H9 (cell line): ENCODE measurements around the gene PDZK1IP1. TPM values are rescaled to one million over a fixed set of nuclear protein-coding genes. Genes with fewer than 3 reads are reported as not detected.

Source experiments
- DNase-seq: peaks from one replicate; pipeline ENCODE4 v3.0.0-alpha.2; 2017
- H2AFZ ChIP-seq: one replicate; pipeline ENCODE4 v1.6.1; 2013; ENCODE audit warnings: mild to moderate bottlenecking, low read length, control low read depth, moderate library complexity
- H2AK5ac ChIP-seq: 2 replicates; pipeline ENCODE4 v1.6.1; 2013; ENCODE audit warnings: low read length, control low read depth, mixed read lengths; ENCODE audit not compliant: insufficient read length
- H2BK120ac ChIP-seq: one replicate; pipeline ENCODE4 v1.6.1; 2013; ENCODE audit warnings: low read depth, mild to moderate bottlenecking, low read length, control low read depth, inconsistent platforms; ENCODE audit not compliant: poor library complexity, severe bottlenecking
- H2BK12ac ChIP-seq: 2 replicates; pipeline ENCODE4 v1.6.1; 2013; ENCODE audit warnings: low read length, control low read depth, mixed read lengths, low read depth; ENCODE audit not compliant: insufficient read length
- H2BK15ac ChIP-seq: 2 replicates; pipeline ENCODE4 v1.6.1; 2013; ENCODE audit warnings: low read depth, low read length, control low read depth
- H2BK20ac ChIP-seq: one replicate; pipeline ENCODE4 v1.6.1; 2013; ENCODE audit warnings: low read depth, mild to moderate bottlenecking, low read length, control low read depth, inconsistent platforms; ENCODE audit not compliant: poor library complexity, severe bottlenecking
- H2BK5ac ChIP-seq: 2 replicates; pipeline ENCODE4 v1.6.1; 2013; ENCODE audit warnings: low read length, control low read depth, mixed read lengths; ENCODE audit not compliant: insufficient read length
- H3K14ac ChIP-seq: 2 replicates; pipeline ENCODE4 v1.6.1; 2013; ENCODE audit warnings: low read length, control low read depth; ENCODE audit not compliant: insufficient read depth
- H3K18ac ChIP-seq: 2 replicates; pipeline ENCODE4 v1.6.1; 2013; ENCODE audit warnings: low read depth, mild to moderate bottlenecking, mixed read lengths, low read length, control low read depth; ENCODE audit not compliant: insufficient read length
- H3K23ac ChIP-seq: 2 replicates; pipeline ENCODE4 v1.6.1; 2013; ENCODE audit warnings: low read length, control low read depth, mixed read lengths, low read depth; ENCODE audit not compliant: insufficient read length
- H3K23me2 ChIP-seq: 2 replicates; pipeline ENCODE4 v1.6.1; 2013; ENCODE audit warnings: low read depth, mild to moderate bottlenecking, mixed read lengths, low read length, control low read depth; ENCODE audit not compliant: insufficient read length, poor library complexity, severe bottlenecking
- H3K27ac ChIP-seq: 2 replicates; pipeline ENCODE4 v1.5.1; 2013; ENCODE audit warnings: low read length, control low read depth, mixed read lengths, low read depth; ENCODE audit not compliant: insufficient read length
- H3K27me3 ChIP-seq: 2 replicates; pipeline ENCODE4 v1.6.1; 2013; ENCODE audit warnings: low read length, control low read depth, inconsistent platforms; ENCODE audit not compliant: insufficient read depth
- H3K4ac ChIP-seq: 2 replicates; pipeline ENCODE4 v1.6.1; 2013; ENCODE audit warnings: low read depth, mild to moderate bottlenecking, control low read depth, inconsistent platforms, low read length, moderate library complexity
- H3K4me1 ChIP-seq: 2 replicates; pipeline ENCODE4 v1.6.1; 2013; ENCODE audit warnings: low read length, control low read depth, inconsistent platforms; ENCODE audit not compliant: insufficient read depth
- H3K4me2 ChIP-seq: 2 replicates; pipeline ENCODE4 v1.6.1; 2013; ENCODE audit warnings: low read length, control low read depth, mixed read lengths; ENCODE audit not compliant: insufficient read length, insufficient read depth
- H3K56ac ChIP-seq: 2 replicates; pipeline ENCODE4 v1.6.1; 2013; ENCODE audit warnings: low read depth, mild to moderate bottlenecking, mixed read lengths, low read length, control low read depth; ENCODE audit not compliant: insufficient read length
- H3K79me1 ChIP-seq: 2 replicates; pipeline ENCODE4 v1.6.1; 2013; ENCODE audit warnings: low read depth, mild to moderate bottlenecking, moderate library complexity, low read length, control low read depth, inconsistent platforms; ENCODE audit not compliant: insufficient read depth, poor library complexity, severe bottlenecking
- H3K79me2 ChIP-seq: 2 replicates; pipeline ENCODE4 v1.6.1; 2013; ENCODE audit warnings: low read length, control low read depth, inconsistent platforms; ENCODE audit not compliant: insufficient read depth
- H3K9ac ChIP-seq: 2 replicates; pipeline ENCODE4 v1.6.1; 2013; ENCODE audit warnings: low read length, control low read depth, mixed read lengths; ENCODE audit not compliant: insufficient read length; ENCODE audit errors: extremely low read depth
- H3K9me3 ChIP-seq: one replicate; pipeline ENCODE4 v1.6.1; 2013; ENCODE audit warnings: low read depth, low read length, inconsistent platforms; ENCODE audit not compliant: control insufficient read depth
- H3T11ph ChIP-seq: one replicate; pipeline ENCODE4 v1.6.1; 2013; ENCODE audit warnings: mild to moderate bottlenecking, low read length, control low read depth, inconsistent platforms
- H4K20me1 ChIP-seq: one replicate; pipeline ENCODE4 v1.6.1; 2013; ENCODE audit not compliant: control insufficient read depth, insufficient read length, insufficient read depth
- H4K5ac ChIP-seq: 2 replicates; pipeline ENCODE4 v1.6.1; 2013; ENCODE audit warnings: low read depth, mild to moderate bottlenecking, mixed read lengths, low read length, control low read depth; ENCODE audit not compliant: insufficient read length
- H4K8ac ChIP-seq: replicated peaks from 2 replicates; pipeline ENCODE4 v1.6.1; 2013; ENCODE audit warnings: low read length, control low read depth, mixed read lengths, low read depth; ENCODE audit not compliant: insufficient read length
- H4K91ac ChIP-seq: 2 replicates; pipeline ENCODE4 v1.6.1; 2013; ENCODE audit warnings: low read depth, mild to moderate bottlenecking, moderate library complexity, mixed read lengths, low read length, control low read depth; ENCODE audit not compliant: insufficient read length
- H3K27ac Mint-ChIP-seq, 3 experiments: 2 replicates in 2 of 3; 3 replicates in 1 of 3; pipeline ENCODE4 v1.8.0; 2020 to 2021; ENCODE audit warnings: mixed read lengths in 3 of 3, mild to moderate bottlenecking in 1 of 3, moderate library complexity in 1 of 3
- H3K27me3 Mint-ChIP-seq: 2 replicates; pipeline ENCODE4 v1.8.0; 2021; ENCODE audit warnings: low read depth, mild to moderate bottlenecking, moderate library complexity, mixed read lengths
- H3K36me3 Mint-ChIP-seq, 3 experiments: 2 replicates in 2 of 3; 3 replicates in 1 of 3; pipeline ENCODE4 v1.8.0; 2020 to 2021; ENCODE audit warnings: low read depth in 3 of 3, mixed read lengths in 3 of 3; ENCODE audit not compliant: insufficient read depth in 1 of 3
- H3K4me1 Mint-ChIP-seq, 2 experiments: 2 replicates each; pipeline ENCODE4 v1.8.0; 2020; ENCODE audit warnings: mixed read lengths in 2 of 2
- H3K4me3 Mint-ChIP-seq, 2 experiments: 2 replicates in 1 of 2; 3 replicates in 1 of 2; pipeline ENCODE4 v1.8.0; 2020 to 2021; ENCODE audit warnings: mild to moderate bottlenecking in 2 of 2, mixed read lengths in 2 of 2, moderate library complexity in 1 of 2
- H3K9me3 Mint-ChIP-seq, 2 experiments: 2 replicates in 1 of 2; 3 replicates in 1 of 2; pipeline ENCODE4 v1.8.0; 2020; ENCODE audit warnings: mild to moderate bottlenecking in 2 of 2, mixed read lengths in 2 of 2, moderate library complexity in 1 of 2
- CTCF ChIP-seq: fragments of 200-600 bp; sonication (generic); conservative IDR thresholded peaks from 3 replicates; pipeline ENCODE4 v1.8.0; 2021; ENCODE audit warnings: antibody characterized with exemption, mild to moderate bottlenecking
- WGBS: extraction: QIAGEN DNeasy Blood & Tissue Kit; methylation state at CpG from one replicate; pipeline ENCODE4 v1.1.7; 2013; ENCODE audit warnings: missing lambda C conversion rate, low lambda C conversion rate, mixed read lengths; ENCODE audit not compliant: insufficient read length; ENCODE audit errors: extremely low coverage; 5-methylcytosine and 5-hydroxymethylcytosine counted together
- total RNA-seq: library from RNA; stranded (reverse); gene quantifications from 2 replicates; pipeline ENCODE4 v1.2.1, GENCODE V29; 2021

The PDZK1IP1 gene
- total RNA-seq, 1 experiment from 2014 or later, result not detected

- H3K4me3 Mint-ChIP-seq, result no peak overlapping the region
Observed at GRCh38 chr1:47137925-47138615, 51.8 kb downstream of the PDZK1IP1 start.

More at GRCh38 chr1:47137925-47138615, 51.8 kb downstream of the PDZK1IP1 start:
- Histone ChIP-seq H4K20me1 (no peaks in the 10 kb centered on the region), H4K91ac (no peak overlapping the region), H2AFZ (no peak overlapping the region), H3K23ac (no peak overlapping the region), H3K56ac (no peak overlapping the region), H3K4me1 (no peaks in the 10 kb centered on the region), H2BK5ac (no peak overlapping the region), H2BK20ac (no peak overlapping the region), H3T11ph (no peak overlapping the region), H2BK15ac (no peak overlapping the region), H3K79me2 (no peaks in the 10 kb centered on the region), H2AK5ac (no peak overlapping the region), H4K5ac (no peak overlapping the region), H3K4ac (no peak overlapping the region), H3K9ac (no peak overlapping the region), H3K79me1 (no peaks in the 10 kb centered on the region), H3K4me2 (no peak overlapping the region), H3K9me3 (no peaks in the 10 kb centered on the region), H3K14ac (no peak overlapping the region), H4K8ac (no peak overlapping the region), H3K23me2 (no peaks in the 10 kb centered on the region), H2BK120ac (no peak overlapping the region), H3K27me3 (no peaks in the 10 kb centered on the region), H2BK12ac (no peak overlapping the region), H3K27ac (no peak overlapping the region), H3K18ac (no peak overlapping the region)
- no peaks in the 10 kb centered on the region; a peak in 1 of 4 replicates for H3K4me1 Mint-ChIP-seq
- TF ChIP-seq CTCF, result no peak
- H3K27me3 Mint-ChIP-seq, result peaks cover 3% of the 10 kb centered on the region
- H3K36me3 Mint-ChIP-seq, result no peaks in the 10 kb centered on the region
- no peak for DNase-seq
- no peak overlapping the region for H3K27ac Mint-ChIP-seq
- H3K9me3 Mint-ChIP-seq, result no peaks in the 10 kb centered on the region
- no CpG with 5 or more reads among the region's 5 CpGs for WGBS
